ENCODE measurements around the gene NCK2.
A peak's percentile ranks its signal among the peaks of the same experiment; 100 is the strongest.

NCK2 gene

GRCh38 chr2:105845976-105846375, 101.3 kb downstream of the NCK2 start:
- no peaks in the 10 kb centered on the region for H3K27me3 ChIP-seq (replicated peaks; ENCODE audit: control insufficient read depth, insufficient read depth, low read length)
- DNase-seq (ENCODE audit: low read depth): no peak
- H3K4me3 ChIP-seq (ENCODE audit: low read length): no peak overlapping the region
- no peaks in the 10 kb centered on the region for H3K36me3 ChIP-seq (ENCODE audit: control insufficient read depth, insufficient read depth, low read length, severe bottlenecking)
- no peaks in the 10 kb centered on the region for H3K9me3 ChIP-seq (ENCODE audit: control insufficient read depth, low read length)
- H3K4me1 ChIP-seq (ENCODE audit: control insufficient read depth, insufficient read depth, low read length): no peaks in the 10 kb centered on the region
- H3K9ac ChIP-seq (ENCODE audit: low read length): no peak overlapping the region

- Histone ChIP-seq H3K4me3 (ENCODE audit: low read length) (no peak overlapping the region), H3K9ac (ENCODE audit: low read length) (no peak overlapping the region), H3K4me1 (ENCODE audit: control insufficient read depth, insufficient read depth, low read length) (no peaks in the 10 kb centered on the region), H3K27me3 (replicated peaks; ENCODE audit: control insufficient read depth, insufficient read depth, low read length) (no peaks in the 10 kb centered on the region), H3K9me3 (ENCODE audit: control insufficient read depth, low read length) (no peaks in the 10 kb centered on the region), H3K36me3 (ENCODE audit: control insufficient read depth, insufficient read depth, low read length, severe bottlenecking) (no peaks in the 10 kb centered on the region)
- no peak for DNase-seq (ENCODE audit: low read depth)
Measured at GRCh38 chr2:105847056-105847455, 102.3 kb downstream of the NCK2 start.

GRCh38 chr2:105848367-105848766, 103.7 kb downstream of the NCK2 start:
- Histone ChIP-seq H3K36me3 (ENCODE audit: control insufficient read depth, insufficient read depth, low read length, severe bottlenecking) (no peaks in the 10 kb centered on the region), H3K4me1 (ENCODE audit: control insufficient read depth, insufficient read depth, low read length) (no peaks in the 10 kb centered on the region), H3K4me3 (ENCODE audit: low read length) (no peak overlapping the region), H3K9me3 (ENCODE audit: control insufficient read depth, low read length) (no peaks in the 10 kb centered on the region), H3K9ac (ENCODE audit: low read length) (no peak overlapping the region), H3K27me3 (replicated peaks; ENCODE audit: control insufficient read depth, insufficient read depth, low read length) (no peaks in the 10 kb centered on the region)
- no peak for DNase-seq (ENCODE audit: low read depth)

- DNase-seq (ENCODE audit: low read depth): no peak
- Histone ChIP-seq H3K9me3 (ENCODE audit: control insufficient read depth, low read length) (no peaks in the 10 kb centered on the region), H3K9ac (ENCODE audit: low read length) (no peak overlapping the region), H3K4me3 (ENCODE audit: low read length) (no peak overlapping the region), H3K36me3 (ENCODE audit: control insufficient read depth, insufficient read depth, low read length, severe bottlenecking) (no peaks in the 10 kb centered on the region), H3K27me3 (replicated peaks; ENCODE audit: control insufficient read depth, insufficient read depth, low read length) (no peaks in the 10 kb centered on the region), H3K4me1 (ENCODE audit: control insufficient read depth, insufficient read depth, low read length) (no peaks in the 10 kb centered on the region)
Measured at GRCh38 chr2:105849431-105850179, 104.9 kb downstream of the NCK2 start.

- no peak overlapping the region for H3K9ac ChIP-seq (ENCODE audit: low read length)
Measured at GRCh38 chr2:105852066-105852465, 107.4 kb downstream of the NCK2 start.

GRCh38 chr2:105853354-105854088, 108.8 kb downstream of the NCK2 start:
- no peak overlapping the region for H3K9ac ChIP-seq (ENCODE audit: low read length)
- H3K4me3 ChIP-seq (ENCODE audit: low read length): no peak overlapping the region
- no peaks in the 10 kb centered on the region for H3K4me1 ChIP-seq (ENCODE audit: control insufficient read depth, insufficient read depth, low read length)
- peaks cover 5% of the 10 kb centered on the region for H3K36me3 ChIP-seq (ENCODE audit: control insufficient read depth, insufficient read depth, low read length, severe bottlenecking)
- H3K27me3 ChIP-seq (replicated peaks; ENCODE audit: control insufficient read depth, insufficient read depth, low read length): no peaks in the 10 kb centered on the region
- no peaks in the 10 kb centered on the region for H3K9me3 ChIP-seq (ENCODE audit: control insufficient read depth, low read length)
- DNase-seq (ENCODE audit: low read depth): no peak

More at GRCh38 chr2:105852066-105852465, 107.4 kb downstream of the NCK2 start:
- Histone ChIP-seq H3K9me3 (ENCODE audit: control insufficient read depth, low read length) (no peaks in the 10 kb centered on the region), H3K4me1 (ENCODE audit: control insufficient read depth, insufficient read depth, low read length) (no peaks in the 10 kb centered on the region), H3K4me3 (ENCODE audit: low read length) (no peak overlapping the region), H3K36me3 (ENCODE audit: control insufficient read depth, insufficient read depth, low read length, severe bottlenecking) (peaks cover 5% of the 10 kb centered on the region), H3K27me3 (replicated peaks; ENCODE audit: control insufficient read depth, insufficient read depth, low read length) (no peaks in the 10 kb centered on the region)
- DNase-seq (ENCODE audit: low read depth): no peak

- H3K9me3 ChIP-seq (ENCODE audit: control insufficient read depth, low read length): no peaks in the 10 kb centered on the region
- H3K27me3 ChIP-seq (replicated peaks; ENCODE audit: control insufficient read depth, insufficient read depth, low read length): no peaks in the 10 kb centered on the region
- no peak for DNase-seq (ENCODE audit: low read depth)
- peaks cover 5% of the 10 kb centered on the region for H3K36me3 ChIP-seq (ENCODE audit: control insufficient read depth, insufficient read depth, low read length, severe bottlenecking)
- H3K4me3 ChIP-seq (ENCODE audit: low read length): no peak overlapping the region
- H3K9ac ChIP-seq (ENCODE audit: low read length): no peak overlapping the region
- no peaks in the 10 kb centered on the region for H3K4me1 ChIP-seq (ENCODE audit: control insufficient read depth, insufficient read depth, low read length)
Measured at GRCh38 chr2:105854972-105855371, 110.3 kb downstream of the NCK2 start.

GRCh38 chr2:105856581-105856980, 111.9 kb downstream of the NCK2 start:
- peak overlapping the region; percentile 46 for H3K4me3 ChIP-seq (ENCODE audit: low read length)
- no peaks in the 10 kb centered on the region for H3K9me3 ChIP-seq (ENCODE audit: control insufficient read depth, low read length)
- no peaks in the 10 kb centered on the region for H3K27me3 ChIP-seq (replicated peaks; ENCODE audit: control insufficient read depth, insufficient read depth, low read length)
- H3K9ac ChIP-seq (ENCODE audit: low read length): no peak overlapping the region
- peak; percentile 24 for DNase-seq (ENCODE audit: low read depth)
- H3K4me1 ChIP-seq (ENCODE audit: control insufficient read depth, insufficient read depth, low read length): no peaks in the 10 kb centered on the region
- peaks cover 5% of the 10 kb centered on the region for H3K36me3 ChIP-seq (ENCODE audit: control insufficient read depth, insufficient read depth, low read length, severe bottlenecking)

GRCh38 chr2:105857076-105857740, 112.5 kb downstream of the NCK2 start:
- H3K27me3 ChIP-seq (replicated peaks; ENCODE audit: control insufficient read depth, insufficient read depth, low read length): no peaks in the 10 kb centered on the region
- H3K36me3 ChIP-seq (ENCODE audit: control insufficient read depth, insufficient read depth, low read length, severe bottlenecking): peaks cover 5% of the 10 kb centered on the region
- H3K9ac ChIP-seq (ENCODE audit: low read length): no peak overlapping the region
- no peak for DNase-seq (ENCODE audit: low read depth)
- no peaks in the 10 kb centered on the region for H3K9me3 ChIP-seq (ENCODE audit: control insufficient read depth, low read length)
- H3K4me1 ChIP-seq (ENCODE audit: control insufficient read depth, insufficient read depth, low read length): no peaks in the 10 kb centered on the region
- H3K4me3 ChIP-seq (ENCODE audit: low read length): no peak overlapping the region

- Histone ChIP-seq H3K36me3 (ENCODE audit: control insufficient read depth, insufficient read depth, low read length, severe bottlenecking) (peaks cover 5% of the 10 kb centered on the region), H3K9ac (ENCODE audit: low read length) (no peak overlapping the region), H3K27me3 (replicated peaks; ENCODE audit: control insufficient read depth, insufficient read depth, low read length) (no peaks in the 10 kb centered on the region), H3K4me3 (ENCODE audit: low read length) (no peak overlapping the region), H3K4me1 (ENCODE audit: control insufficient read depth, insufficient read depth, low read length) (no peaks in the 10 kb centered on the region), H3K9me3 (ENCODE audit: control insufficient read depth, low read length) (no peaks in the 10 kb centered on the region)
- no peak for DNase-seq (ENCODE audit: low read depth)
Measured at GRCh38 chr2:105858868-105859693, 114.4 kb downstream of the NCK2 start.

GRCh38 chr2:105859694-105859951, 114.9 kb downstream of the NCK2 start:
- H3K9ac ChIP-seq (ENCODE audit: low read length): no peak overlapping the region
- DNase-seq (ENCODE audit: low read depth): no peak
- no peaks in the 10 kb centered on the region for H3K4me1 ChIP-seq (ENCODE audit: control insufficient read depth, insufficient read depth, low read length)
- H3K9me3 ChIP-seq (ENCODE audit: control insufficient read depth, low read length): no peaks in the 10 kb centered on the region
- H3K4me3 ChIP-seq (ENCODE audit: low read length): no peak overlapping the region
- H3K27me3 ChIP-seq (replicated peaks; ENCODE audit: control insufficient read depth, insufficient read depth, low read length): no peaks in the 10 kb centered on the region
- H3K36me3 ChIP-seq (ENCODE audit: control insufficient read depth, insufficient read depth, low read length, severe bottlenecking): peaks cover 5% of the 10 kb centered on the region
